Thyroid gland (tissue), 4 donors: Measurements from ENCODE around the gene PRKCA.

Experiments
- CTCF ChIP-seq, 6 experiments: fragments of 200-600 bp in 3 of 6; fragments of 450-650 bp in 3 of 6; sonication (generic) in 3 of 6; IDR thresholded peaks; one replicate each; pipeline ENCODE4 v1.5.1; 2016 to 2019; ENCODE audit warnings: antibody characterized with exemption in 6 of 6, mild to moderate bottlenecking in 2 of 6, inconsistent platforms in 1 of 6, moderate library complexity in 1 of 6
- POLR2A ChIP-seq, 2 donors: fragments of 450-650 bp; IDR thresholded peaks; one replicate each; pipeline ENCODE4 v1.6.1; 2017; ENCODE audit warnings: antibody characterized with exemption in 2 of 2, mild to moderate bottlenecking in 2 of 2, moderate library complexity in 1 of 2

- TF ChIP-seq CTCF (IDR thresholded peaks at IDR 0.05) (no peak), POLR2A (IDR thresholded peaks at IDR 0.05) (no peak)
Observed at GRCh38 chr17:66577041-66577440, 274.6 kb downstream of the PRKCA start.
